Gastroesophageal sphincter (tissue), 3 donors: ENCODE data around the gene RALGPS1.
"Not testable (repeated sequence)": the region's sequence is repeated elsewhere in the genome, so short reads cannot be mapped to it uniquely, and the experiment has no call there.

ENCODE experiments used
- CTCF ChIP-seq, 4 experiments: fragments of 200-600 bp in 2 of 4; fragments of 450-650 bp in 2 of 4; sonication (generic) in 1 of 4; IDR thresholded peaks; one replicate each; pipeline ENCODE4 v1.5.1; 2017 to 2019; ENCODE audit warnings: antibody characterized with exemption in 4 of 4, mild to moderate bottlenecking in 2 of 4, moderate library complexity in 2 of 4
- EP300 ChIP-seq: sonication (generic); formaldehyde crosslinking; IDR thresholded peaks from one replicate; pipeline ENCODE4 v1.6.1; 2017; ENCODE audit warnings: antibody characterized with exemption, mild to moderate bottlenecking
- POLR2A ChIP-seq, 2 donors: fragments of 450-650 bp; IDR thresholded peaks; one replicate each; pipeline ENCODE4 v1.6.1; 2017; ENCODE audit warnings: antibody characterized with exemption in 2 of 2, mild to moderate bottlenecking in 2 of 2, moderate library complexity in 1 of 2
- POLR2AphosphoS5 ChIP-seq: sonication (generic); formaldehyde crosslinking; IDR thresholded peaks from one replicate; pipeline ENCODE4 v1.6.1; 2017; ENCODE audit warnings: antibody characterized with exemption

DNA sequence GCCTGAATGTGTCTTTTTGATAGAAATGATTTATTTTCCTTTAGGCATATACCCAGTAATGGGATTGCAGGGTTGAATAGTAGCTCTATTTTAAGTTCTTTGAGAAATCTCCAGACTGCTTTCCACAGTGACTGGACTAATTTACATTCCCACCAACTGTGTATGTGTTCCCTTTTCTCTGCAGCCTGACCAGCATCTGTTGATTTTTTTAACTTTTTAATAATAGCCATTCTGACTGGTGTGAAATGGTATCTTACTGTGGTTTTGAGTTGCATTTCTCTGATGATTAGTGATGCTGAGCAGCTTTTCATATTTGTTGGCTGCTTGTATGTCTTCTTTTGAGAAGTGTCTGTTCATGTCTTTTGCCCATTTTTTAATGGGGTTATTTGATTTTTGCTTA, 232.3 kb downstream of the RALGPS1 start:
- not testable (repeated sequence) for TF ChIP-seq CTCF (IDR thresholded peaks at IDR 0.05); POLR2A (IDR thresholded peaks at IDR 0.05); POLR2AphosphoS5; EP300
